Measurements from ENCODE around the gene CADM1.

The CADM1 gene

DNA sequence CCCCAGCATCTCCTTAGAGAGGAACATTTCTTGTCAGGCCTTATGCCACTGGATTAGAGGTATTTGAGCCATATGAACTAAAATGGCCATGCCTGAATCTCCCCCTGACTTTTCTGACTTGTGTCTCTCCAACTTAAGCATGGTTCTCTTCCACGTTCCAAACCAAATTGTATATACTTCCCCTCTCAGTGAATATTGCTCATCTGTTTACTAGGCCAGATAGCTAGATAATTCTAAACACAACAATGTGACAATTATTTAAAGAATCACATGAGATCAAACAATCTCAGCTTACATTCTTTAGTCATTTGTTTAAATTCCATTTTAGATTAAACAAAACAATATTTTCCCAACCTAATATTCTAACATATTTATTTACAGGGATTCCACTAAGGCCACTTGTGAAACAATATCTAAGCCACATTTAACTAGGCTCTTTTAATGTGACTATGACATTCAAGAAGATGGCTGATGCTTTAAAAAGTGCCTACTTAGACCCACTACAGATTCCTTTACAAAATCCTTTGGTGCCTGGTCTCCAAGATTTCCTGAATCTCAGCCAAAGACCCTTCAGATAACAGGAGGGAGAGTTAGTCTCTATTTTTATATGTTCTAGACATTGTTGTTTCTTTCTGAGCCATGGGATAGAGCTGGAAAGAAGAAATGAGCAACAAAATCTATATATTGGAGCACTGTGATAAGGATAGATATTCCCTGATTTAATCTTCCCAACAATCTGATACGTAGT is 105.7 kb downstream of the CADM1 start:
- DNase-seq (ENCODE audit: low read depth in 2 of 2), result no peak

DNA sequence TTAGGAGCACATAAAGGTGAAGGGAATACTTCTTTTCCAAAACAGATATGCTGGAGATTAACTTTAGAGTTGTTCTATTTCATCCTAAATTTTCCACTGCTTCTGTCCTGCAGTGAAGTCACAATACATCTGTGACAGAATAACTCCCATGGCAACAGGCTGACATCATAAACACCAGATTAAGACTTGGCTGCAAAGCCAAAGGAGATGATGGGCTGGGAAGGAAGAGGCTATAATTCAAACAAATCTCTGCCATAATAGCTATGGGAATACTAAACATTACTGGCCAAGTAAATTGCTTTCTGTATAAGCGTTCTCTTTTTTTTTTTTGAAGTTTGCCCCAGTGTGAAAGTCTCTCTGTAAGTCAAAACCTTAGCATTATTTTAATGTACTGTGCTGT is 107.7 kb downstream of the CADM1 start:
- DNase-seq (ENCODE audit: low read depth in 2 of 2), result no peak

DNA sequence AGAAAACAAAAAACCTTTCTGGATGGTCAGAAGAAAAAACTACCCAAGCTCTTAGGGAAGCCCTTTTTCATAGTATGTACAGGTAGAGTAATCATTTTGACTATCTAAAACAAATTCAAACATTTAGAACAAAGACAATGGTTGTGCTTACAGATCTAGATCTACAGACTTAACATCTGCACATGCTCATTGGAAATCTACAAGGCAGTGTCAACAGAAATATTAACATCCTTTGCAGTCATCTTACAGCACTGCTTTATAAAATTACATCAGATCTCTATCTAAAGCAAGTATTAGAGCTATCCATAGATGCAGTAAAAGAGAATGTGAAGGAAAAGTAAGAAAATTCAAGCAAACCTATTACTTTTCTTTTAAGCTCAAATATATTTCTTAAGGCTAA is 110.3 kb downstream of the CADM1 start:
- no peak for DNase-seq (ENCODE audit: low read depth in 2 of 2)

DNA sequence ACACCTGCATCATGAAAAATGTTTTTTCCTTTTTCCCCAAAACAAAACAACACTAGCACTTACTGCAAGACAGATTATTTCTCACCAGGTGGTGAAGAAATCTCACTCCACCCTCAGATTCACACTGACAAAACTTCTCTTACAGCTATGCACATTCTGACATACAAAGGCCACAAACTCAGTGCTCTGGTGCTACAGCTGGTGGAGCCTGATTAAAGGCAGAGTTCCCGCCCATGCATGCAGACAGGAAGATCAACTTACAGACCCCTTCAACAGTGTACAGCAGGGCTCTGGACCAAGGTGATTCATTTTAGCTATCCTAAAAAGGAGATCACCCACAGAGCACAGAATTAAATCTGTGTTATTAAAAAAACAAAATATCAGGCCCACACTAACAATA is 112.6 kb downstream of the CADM1 start:
- no peak for DNase-seq (ENCODE audit: low read depth in 2 of 2)

DNA sequence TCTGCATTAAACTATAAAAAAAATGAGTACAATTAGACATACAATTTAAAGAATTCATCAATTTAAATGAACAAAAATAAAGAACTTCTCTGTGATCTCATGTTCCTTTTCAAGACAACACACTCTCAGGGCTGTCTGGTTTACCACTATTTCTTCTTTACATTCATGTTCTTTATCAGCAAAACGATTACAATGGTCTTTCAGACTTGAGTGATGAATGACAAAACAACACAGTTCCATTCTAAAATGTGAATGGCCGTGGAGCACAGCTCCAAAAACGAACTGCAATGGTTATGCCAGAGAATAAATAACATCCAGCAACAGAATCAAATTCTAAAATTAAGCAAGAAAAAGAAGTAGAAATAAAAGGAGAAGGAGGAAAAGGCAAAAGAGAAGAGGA is 113.1 kb downstream of the CADM1 start:
- no peak for DNase-seq (ENCODE audit: low read depth in 2 of 2)

DNA sequence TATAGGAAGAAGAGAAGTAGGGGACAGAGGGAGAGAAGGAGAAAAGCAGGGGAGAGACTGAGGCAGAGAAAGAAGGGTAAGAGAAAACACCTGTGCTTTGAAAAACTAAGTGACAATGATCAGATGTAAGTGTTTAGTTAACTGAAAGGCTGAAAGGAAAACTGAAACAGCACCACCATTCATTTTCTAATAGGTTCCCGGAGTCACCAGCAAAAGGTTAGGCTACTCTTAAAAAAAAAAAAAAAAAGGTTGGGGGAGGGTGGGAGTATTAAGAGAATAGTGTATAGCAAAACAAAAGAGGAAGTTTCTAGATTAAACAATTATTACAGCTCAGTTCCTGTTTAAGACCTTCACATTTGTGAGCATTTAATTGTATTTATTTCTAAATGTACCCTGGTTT is 113.8 kb downstream of the CADM1 start:
- no peak for DNase-seq (ENCODE audit: low read depth in 2 of 2)

DNA sequence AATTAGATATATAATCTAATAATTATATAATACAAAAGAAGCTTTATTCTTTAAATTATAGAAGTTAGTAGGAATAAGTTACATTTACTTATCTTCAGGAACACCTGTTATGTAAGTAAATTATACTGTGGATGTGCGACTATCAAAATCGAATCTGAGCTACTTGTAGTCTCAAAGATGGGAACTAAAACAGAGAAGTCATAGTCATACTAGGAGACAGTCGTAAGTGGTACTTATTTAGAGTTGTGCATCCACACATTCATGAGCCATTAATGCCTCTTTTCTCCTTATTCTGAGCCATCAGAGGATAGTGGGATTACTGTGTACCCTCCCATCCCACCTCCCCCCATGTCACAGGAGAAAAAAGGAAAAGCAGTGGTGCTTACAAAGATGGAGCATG is 114.4 kb downstream of the CADM1 start:
- DNase-seq (ENCODE audit: low read depth in 2 of 2), result no peak

DNA sequence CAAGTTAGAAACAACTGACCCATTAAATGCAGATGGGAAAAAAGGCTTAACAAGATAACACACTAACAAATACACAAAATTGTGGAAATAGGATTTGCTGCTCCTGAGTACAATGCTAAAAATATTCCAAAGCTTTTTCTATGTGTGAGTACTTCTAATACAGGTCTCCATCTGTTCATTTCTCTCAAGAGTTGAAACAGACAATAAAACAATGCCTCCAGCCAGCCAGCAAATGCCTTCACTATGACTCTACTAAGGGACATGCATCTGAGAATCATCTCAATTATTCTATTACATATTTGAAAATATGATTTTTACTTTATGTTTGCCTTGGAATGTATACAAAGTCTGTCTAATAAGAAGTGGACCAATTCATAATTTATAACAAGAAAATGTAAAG is 119.0 kb downstream of the CADM1 start:
- DNase-seq (ENCODE audit: low read depth in 2 of 2), result no peak

DNA sequence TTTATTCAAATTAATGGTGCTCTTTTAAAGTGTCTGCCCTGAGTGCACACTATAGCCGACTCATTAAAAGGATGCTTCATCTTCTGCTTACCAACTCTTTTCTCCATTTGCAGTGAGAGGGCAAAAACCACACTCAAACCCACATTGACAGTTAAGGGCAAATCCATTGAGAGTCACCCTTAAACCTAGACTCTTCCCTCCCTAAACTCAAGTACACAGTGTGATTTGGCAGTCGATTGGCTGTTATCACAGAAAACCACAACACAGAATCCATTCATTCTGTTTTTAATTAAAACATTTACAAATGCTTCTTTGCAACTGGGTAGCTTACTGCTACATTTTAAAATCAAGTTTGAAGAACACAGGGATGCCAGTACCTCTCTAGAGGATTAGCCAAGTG is 120.0 kb downstream of the CADM1 start:
- no peak for DNase-seq (ENCODE audit: low read depth in 2 of 2)

DNA sequence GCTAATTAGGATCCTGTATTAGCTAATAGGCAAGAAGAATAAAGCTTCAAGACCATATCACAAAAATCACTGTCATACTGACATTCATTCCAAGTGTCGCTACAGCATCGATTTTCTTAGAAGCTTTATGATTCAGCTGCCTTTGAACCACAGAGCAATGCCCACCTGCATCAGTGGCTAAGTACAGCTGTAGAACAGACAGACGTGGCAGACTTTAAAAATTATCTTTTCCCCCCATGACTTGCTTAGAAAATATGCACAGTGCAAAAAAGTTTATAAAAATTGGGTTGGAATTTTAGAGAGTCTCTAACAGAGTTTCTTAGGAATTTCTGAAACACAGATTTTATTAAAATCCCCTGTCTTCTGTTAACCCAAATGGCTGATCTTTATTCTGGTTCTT is 120.8 kb downstream of the CADM1 start:
- no peak for DNase-seq (ENCODE audit: low read depth in 2 of 2)

DNA sequence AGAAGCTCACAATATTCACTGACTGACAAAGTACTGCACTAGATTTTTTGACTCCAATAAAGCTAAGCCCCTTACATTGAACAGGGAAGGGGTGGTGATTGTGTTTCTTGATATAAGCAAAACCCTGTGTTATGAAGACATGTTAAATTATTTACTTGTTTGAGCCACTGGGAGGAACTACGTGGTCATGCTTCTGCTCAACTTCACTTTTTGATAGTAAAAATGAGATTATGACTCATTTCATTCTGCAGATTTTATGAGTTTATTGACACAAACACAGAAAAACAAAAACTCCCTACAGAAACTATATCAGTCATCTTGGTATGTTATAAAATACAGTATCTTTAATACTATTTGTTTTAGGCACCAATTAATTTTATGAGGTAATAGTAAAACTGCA is 124.7 kb downstream of the CADM1 start:
- DNase-seq (ENCODE audit: low read depth in 2 of 2), result no peak

DNA sequence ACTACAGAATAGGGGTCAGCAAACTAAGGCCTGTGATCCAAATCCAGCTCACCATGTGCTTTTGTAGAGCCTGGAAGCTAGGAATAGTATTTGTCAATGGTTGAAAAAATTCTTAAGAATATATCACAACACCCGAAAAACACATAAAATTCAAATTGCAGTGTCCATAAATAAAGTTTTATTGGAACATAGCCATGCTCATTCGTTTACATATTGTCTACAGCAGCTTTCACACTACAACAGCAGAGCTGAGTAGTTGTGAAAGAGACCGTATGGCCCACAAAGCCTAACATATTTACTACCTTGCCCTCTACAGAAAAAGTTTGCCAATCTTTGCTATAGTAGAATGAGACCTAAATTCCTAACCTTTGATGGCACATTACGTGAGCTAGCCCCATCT is 125.7 kb downstream of the CADM1 start:
- DNase-seq (ENCODE audit: low read depth in 2 of 2), result no peak

DNA sequence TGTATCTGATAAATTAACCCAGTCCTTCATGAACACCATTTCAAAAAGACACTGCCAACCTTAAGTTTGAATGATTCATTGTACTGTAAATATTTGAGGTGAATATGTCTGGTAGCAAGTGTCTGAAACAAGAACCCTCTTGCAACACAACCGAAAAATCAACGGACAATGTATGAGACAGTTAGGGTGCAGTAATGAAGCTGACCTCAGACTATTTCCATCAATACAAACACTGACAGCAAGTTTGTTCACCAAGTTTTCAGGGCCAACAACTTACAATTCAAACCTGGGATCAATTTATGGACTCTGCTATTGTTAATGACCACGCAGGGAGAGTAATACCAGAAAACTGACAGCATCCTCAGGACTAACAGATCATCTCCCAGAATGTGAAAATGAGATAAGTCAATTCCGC is 126.3 kb downstream of the CADM1 start:
- DNase-seq (ENCODE audit: low read depth in 2 of 2), result no peak

DNA sequence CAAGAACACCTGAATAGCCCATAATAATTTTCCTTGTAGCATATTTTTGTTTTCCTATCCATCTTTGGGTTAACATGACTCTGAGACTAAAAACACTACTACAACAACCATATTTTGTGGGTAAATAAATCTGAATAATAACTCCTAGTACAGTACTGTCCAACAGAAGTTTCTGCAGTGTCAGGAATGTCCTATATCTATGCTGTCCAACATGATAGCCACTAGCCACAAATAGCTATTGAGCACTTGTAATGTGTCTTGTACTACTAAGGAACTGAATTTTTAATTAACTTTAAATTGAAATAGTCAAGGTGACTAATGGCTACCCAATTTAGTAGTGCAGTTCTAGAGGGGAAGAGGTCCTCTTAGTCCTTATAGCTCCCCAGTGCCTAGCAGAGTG is 135.6 kb downstream of the CADM1 start:
- DNase-seq (ENCODE audit: low read depth in 2 of 2), result no peak

DNA sequence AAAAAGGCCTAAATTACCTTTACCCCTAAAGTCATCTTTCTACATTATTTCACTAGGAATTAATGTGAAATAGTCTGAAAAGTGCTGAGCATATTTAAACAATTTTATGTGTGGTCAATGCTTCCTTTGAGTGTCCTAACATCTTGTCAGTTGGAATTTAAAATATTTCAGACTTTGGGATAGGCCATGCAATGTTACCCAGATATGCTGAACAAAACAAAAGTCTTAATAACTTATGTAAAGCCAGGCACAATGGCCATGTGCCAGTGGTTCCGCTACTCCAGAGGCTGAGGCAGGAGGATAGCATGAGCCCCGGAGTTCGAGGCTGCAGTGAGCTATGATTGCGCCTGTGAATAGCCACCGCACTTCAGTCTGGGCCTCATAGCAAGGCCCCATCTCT is 137.4 kb downstream of the CADM1 start:
- no peak for DNase-seq (ENCODE audit: low read depth in 2 of 2)

DNA sequence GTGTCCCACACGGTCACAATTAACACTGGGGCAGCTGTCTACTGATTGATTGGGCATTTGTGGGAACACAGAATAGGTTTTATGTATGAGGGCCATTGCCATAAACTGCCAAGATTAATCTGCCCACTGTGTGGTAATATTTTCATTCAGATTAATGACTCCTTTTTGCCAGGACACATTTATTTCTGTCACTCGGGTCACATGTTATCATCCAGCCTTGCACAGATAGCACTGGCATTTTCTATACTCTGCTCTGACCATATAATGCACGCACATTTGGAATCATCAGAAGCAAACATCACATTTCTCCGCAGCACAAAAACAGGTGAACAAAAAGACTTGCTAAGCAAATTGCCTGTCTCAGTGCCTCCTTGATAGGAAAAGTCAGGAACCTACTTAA is 138.3 kb downstream of the CADM1 start:
- no peak for DNase-seq (ENCODE audit: low read depth in 2 of 2)

DNA sequence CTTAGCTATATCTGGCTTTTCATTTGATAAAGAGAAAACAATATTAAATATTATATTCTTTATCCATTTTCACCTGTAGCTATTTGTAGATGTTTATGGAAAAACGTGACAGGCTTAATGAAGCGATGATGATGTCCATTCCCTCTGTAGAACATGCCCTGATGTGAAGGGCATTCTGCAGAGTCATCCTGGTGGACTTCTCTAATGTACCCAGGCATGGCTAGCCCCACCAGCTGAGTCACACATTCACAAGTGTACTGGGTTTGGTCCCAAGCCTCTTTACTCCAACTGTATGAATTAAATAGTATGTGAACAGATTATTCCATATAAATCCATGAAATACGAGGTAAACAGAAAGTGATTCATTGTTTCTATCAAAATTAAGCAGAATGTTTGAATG is 139.3 kb downstream of the CADM1 start:
- no peak for DNase-seq (ENCODE audit: low read depth in 2 of 2)

DNA sequence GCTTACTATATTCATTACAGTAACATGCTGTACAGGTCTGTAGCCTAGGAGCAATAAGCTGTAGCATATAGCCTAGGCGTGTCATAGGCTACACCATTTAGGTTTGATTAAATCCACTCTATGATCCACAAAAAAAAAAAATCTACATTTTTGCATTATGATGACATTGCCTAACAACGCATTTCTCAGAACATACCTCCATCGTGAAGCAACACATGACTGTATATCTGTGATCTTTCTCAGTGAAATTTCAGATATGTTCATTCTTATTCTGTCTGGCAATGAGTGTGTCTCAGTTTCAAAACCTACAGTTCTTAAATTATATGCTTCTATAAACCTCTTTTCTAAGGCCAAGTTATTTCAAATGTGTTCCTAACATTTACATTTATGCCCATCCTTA is 140.3 kb downstream of the CADM1 start:
- DNase-seq (ENCODE audit: low read depth in 2 of 2), result no peak

DNA sequence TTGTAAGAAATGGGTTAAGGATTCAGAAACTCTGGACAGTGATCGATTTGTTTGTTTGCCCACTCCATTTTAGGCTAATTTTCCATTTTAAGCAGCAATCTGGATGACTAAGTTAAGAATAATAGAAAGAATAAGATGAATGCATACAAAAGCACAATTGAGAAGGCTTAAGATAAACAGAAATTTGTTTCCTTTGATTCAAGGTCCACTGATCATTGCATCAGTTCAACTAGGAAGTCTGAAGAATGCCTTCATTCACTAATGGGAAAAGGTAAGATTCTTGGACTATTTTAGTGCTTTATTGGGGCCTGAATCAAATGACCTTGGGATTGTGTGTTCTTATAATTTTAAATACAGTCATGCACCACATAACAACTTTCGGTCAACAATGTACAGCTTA is 140.8 kb downstream of the CADM1 start:
- no peak for DNase-seq (ENCODE audit: low read depth in 2 of 2)

DNA sequence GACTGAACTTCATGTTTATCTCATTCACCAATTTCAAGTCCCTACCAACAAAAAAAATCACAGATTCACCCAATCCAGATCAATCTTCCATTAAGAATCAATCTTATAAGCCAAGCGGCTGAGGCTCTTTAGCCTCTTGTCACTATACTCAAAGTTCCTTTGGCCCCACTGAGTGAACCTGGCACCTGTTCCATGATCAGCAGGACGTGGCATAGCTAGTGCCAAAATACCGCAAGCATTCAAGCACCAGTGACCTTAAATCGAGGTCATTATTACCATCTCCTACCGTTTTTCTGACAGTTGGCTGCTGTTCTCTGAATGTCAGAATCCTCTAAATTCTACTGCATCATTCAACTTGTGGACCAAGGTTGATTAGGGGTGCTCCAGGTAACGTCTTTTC is 141.2 kb downstream of the CADM1 start:
- no peak for DNase-seq (ENCODE audit: low read depth in 2 of 2)

DNA sequence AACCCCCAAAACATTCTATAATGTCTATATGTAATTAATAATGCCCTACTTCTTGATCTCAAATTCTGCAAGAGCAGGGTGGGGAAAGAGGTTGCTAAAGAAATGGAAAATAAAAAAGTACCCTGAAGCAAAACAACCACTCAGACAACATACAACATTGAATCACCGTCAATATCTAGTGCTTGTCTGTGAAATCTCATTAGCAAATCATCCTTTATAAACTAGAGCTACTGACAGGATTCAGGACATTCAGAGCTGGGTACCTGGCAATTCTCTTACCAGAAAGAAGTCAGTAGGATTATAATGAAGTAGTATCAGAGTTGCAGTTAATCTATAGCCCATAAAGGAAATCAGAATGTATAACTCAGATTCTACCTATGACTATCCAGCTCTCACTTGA is 143.2 kb downstream of the CADM1 start:
- DNase-seq (ENCODE audit: low read depth in 2 of 2), result no peak

DNA sequence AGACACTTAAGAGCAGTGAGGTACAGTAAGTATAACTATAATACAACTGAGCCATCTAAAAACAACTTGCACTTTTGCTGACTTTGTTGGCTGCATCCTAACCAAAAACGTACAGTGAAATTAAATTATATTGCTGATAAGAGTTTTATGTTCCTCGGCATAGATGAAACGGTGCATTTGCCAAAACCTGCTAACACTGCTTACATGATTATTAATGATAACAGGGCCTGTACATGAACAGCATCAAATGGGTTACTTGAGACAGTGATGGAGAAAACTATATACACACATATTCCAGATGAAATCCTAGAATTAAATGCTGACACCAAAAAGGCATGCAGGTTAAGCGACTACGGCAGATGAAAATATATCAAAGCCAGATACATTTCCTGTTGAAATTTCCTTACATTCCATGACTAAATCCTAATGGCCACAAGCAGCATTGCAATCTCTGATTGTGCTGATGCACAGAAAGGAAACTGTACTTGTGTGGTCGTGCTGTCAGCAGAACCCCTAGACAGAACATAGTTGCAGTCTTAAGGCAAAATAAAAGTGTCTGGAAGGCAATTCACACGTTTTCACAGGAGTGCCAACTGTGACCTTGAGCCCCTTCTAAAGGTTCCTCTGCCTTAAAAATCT is 143.9 kb downstream of the CADM1 start:
- DNase-seq (ENCODE audit: low read depth in 2 of 2), result no peak

DNA sequence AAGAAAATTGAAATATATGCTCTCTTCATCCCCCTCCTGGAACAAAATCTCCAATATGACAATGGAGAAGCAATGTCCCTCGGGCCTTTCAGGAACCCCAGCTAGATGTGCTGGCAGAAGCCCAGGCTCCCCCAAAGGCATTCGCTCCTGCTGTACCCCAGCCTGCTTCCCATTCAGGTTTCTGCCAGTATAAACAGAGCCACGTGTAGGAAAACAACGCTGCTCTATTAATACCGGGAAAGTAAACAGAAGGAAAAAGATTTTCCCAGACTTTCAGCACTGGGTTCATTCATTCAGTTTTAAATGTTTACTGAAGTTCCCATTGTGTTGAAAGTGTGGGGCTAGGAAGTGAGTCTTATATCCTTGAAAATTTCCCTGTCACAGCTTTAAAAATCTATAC is 147.1 kb downstream of the CADM1 start:
- DNase-seq (ENCODE audit: low read depth in 2 of 2), result no peak
